ENCODE results near the gene DMAC2. TPM values are rescaled to one million over a fixed set of nuclear protein-coding genes. Genes with fewer than 3 reads are reported as not detected.

Gene DMAC2
- total and polyA plus RNA-seq, 2 of the 13 experiments (the other 11 are each of a cell fraction or from before 2014, with no cell fraction given): 39.0 to 66.0 TPM

- Histone ChIP-seq H3K79me2 (ENCODE audit: insufficient read depth, low read length) (no peaks in the 10 kb centered on the region), H3K4me3 (replicated peaks in 1 of 3; ENCODE audit: insufficient read depth in 1 of 3, low read depth in 2 of 3, low read length in 3 of 3) (no peak overlapping the region), H3K9ac (ENCODE audit: insufficient read depth, low read depth, low read length) (no peak overlapping the region), H3K36me3 (replicated peaks in 1 of 2; ENCODE audit: control insufficient read depth in 1 of 2, insufficient read depth in 2 of 2, low read length in 2 of 2) (no peaks in the 10 kb centered on the region), H3K9me3 (ENCODE audit: low read length) (no peaks in the 10 kb centered on the region), H2AFZ (ENCODE audit: low read length) (no peak overlapping the region), H3K27me3 (ENCODE audit: control insufficient read depth in 1 of 2, insufficient read depth in 2 of 2, low read length in 2 of 2) (peaks cover 0 to 4% of the 10 kb centered on the region in 2 experiments; a peak in 1 of 5 replicates), H3K4me2 (ENCODE audit: low read depth, low read length) (no peak overlapping the region), H4K20me1 (ENCODE audit: insufficient read depth, low read length) (no peaks in the 10 kb centered on the region), H3K4me1 (ENCODE audit: insufficient read depth, low read length) (peaks cover 30% of the 10 kb centered on the region), H3K27ac (ENCODE audit: extremely low read length, insufficient read depth, low read length) (no peak overlapping the region)
- BruUV-seq (replicated peaks): no TSS peak
- ChIA-PET POLR2A (no interaction called here), CTCF (ENCODE audit: low intra/inter-chr PET ratio, low total read pairs) (no interaction called here)
- no peak for DNase-seq (ENCODE audit: low spot score)
- WGBS (ENCODE audit: low lambda C conversion rate): 38% methylated on average over 5 of the region's 5 CpGs
- in situ Hi-C loops (cut with HindIII; ENCODE audit: extremely low pct_ligation_motif_present, low pct_unique_long_range_greater_than_20kb): no loop called here
- FAIRE-seq: no peak
- intact Hi-C loops (cut with micrococcal nuclease; ENCODE audit: unreplicated experiment): no loop called here
- no peak for ATAC-seq
- TF ChIP-seq NCOA1 (CRISPR knock-in tag; IDR thresholded peaks at IDR 0.05) (no peak), ZIK1 (CRISPR knock-in tag; IDR thresholded peaks at IDR 0.05; ENCODE audit: borderline replicate concordance, low read depth) (no peak), GPN1 (CRISPR knock-in tag; IDR thresholded peaks at IDR 0.05; ENCODE audit: borderline replicate concordance) (no peak), SNAPC4 (CRISPR knock-in tag; IDR thresholded peaks at IDR 0.05) (no peak)
These were observed 5.9 kb upstream of the DMAC2 start for GRCh38 chr19:41445575-41445974.

Data from HepG2 (cell line).